ENCODE measurements around the gene RDX. TPM values are rescaled to one million over a fixed set of nuclear protein-coding genes. Genes with fewer than 3 reads are reported as not detected.
A peak's percentile ranks its signal among the peaks of the same experiment; 100 is the strongest.

Gene RDX
- total and polyA plus RNA-seq, 2 of the 13 experiments (the other 11 are each of a cell fraction or from before 2014, with no cell fraction given), result 20.7 to 63.1 TPM

- TF ChIP-seq KIAA2018 (CRISPR knock-in tag; IDR thresholded peaks at IDR 0.05; ENCODE audit: borderline replicate concordance), result no peak
- 0 out of 4 replicates have a peak, but pooled peaks of 1 of the 2 experiments have one; percentile 13 for TF ChIP-seq REST (IDR thresholded peaks at IDR 0.05; ENCODE audit: borderline replicate concordance in 1 of 2, low read depth in 1 of 2, low read length in 2 of 2)
- no peak for TF ChIP-seq HCFC1 (IDR thresholded peaks at IDR 0.05; ENCODE audit: low read depth, low read length)
- TF ChIP-seq ZNF556 (CRISPR knock-in tag; IDR thresholded peaks at IDR 0.05; ENCODE audit: borderline replicate concordance), result no peak; the same call in 1 of the 2 replicates
- no peak for TF ChIP-seq ZNF710 (CRISPR knock-in tag; IDR thresholded peaks at IDR 0.05; ENCODE audit: borderline replicate concordance)
- TF ChIP-seq ZNF30 (CRISPR knock-in tag; IDR thresholded peaks at IDR 0.05), result no peak
- TF ChIP-seq HINFP (CRISPR knock-in tag; IDR thresholded peaks at IDR 0.05; ENCODE audit: low read depth), result no peak; the same call in 1 of the 2 replicates
- no peak for TF ChIP-seq SMYD3 (CRISPR knock-in tag; IDR thresholded peaks at IDR 0.05)
- TF ChIP-seq, protein P1, sequence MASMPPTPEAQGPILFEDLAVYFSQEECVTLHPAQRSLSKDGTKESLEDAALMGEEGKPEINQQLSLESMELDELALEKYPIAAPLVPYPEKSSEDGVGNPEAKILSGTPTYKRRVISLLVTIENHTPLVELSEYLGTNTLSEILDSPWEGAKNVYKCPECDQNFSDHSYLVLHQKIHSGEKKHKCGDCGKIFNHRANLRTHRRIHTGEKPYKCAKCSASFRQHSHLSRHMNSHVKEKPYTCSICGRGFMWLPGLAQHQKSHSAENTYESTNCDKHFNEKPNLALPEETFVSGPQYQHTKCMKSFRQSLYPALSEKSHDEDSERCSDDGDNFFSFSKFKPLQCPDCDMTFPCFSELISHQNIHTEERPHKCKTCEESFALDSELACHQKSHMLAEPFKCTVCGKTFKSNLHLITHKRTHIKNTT (CRISPR knock-in tag; IDR thresholded peaks at IDR 0.05), result no peak
These were observed at the start of gene RDX (continued) for GRCh38 chr11:110296226-110297075.

Measured in HepG2 (cell line).